HG02623 (cell line): ENCODE measurements around the gene NUP93.
"Not testable (repeated sequence)": the region's sequence is repeated elsewhere in the genome, so short reads cannot be mapped to it uniquely, and the experiment has no call there.

Experiments
- ATAC-seq: cut with Tn5 transposase; IDR thresholded peaks from one replicate; pipeline ENCODE4 v1.9.1; 2021; ENCODE audit warnings: moderate library complexity; ENCODE audit not compliant: unreplicated experiment

NUP93 gene

GRCh38 chr16:56810954-56811353 is 81.0 kb downstream of the NUP93 start:
- no peak for ATAC-seq

GRCh38 chr16:56811602-56812001 is 81.7 kb downstream of the NUP93 start:
- ATAC-seq, result not testable (repeated sequence)

DNA sequence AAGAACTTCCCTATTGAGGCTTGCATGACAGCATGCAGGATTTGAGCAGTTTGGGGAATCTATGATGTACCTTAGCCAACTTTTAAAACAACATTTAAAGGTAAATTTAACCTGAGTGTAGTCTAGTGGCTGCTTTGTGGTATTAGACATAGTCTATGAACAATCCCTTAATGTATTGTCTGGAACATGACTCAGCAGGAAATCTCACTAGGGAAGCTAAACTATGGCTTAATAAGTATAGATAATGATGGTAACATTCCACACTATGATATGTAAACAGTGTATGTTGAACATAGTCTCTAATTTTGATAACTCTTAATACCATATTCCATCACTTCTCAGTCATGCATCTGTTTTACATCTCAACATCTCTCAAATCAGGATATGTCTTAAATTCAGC is 83.0 kb downstream of the NUP93 start:
- ATAC-seq, result no peak

DNA sequence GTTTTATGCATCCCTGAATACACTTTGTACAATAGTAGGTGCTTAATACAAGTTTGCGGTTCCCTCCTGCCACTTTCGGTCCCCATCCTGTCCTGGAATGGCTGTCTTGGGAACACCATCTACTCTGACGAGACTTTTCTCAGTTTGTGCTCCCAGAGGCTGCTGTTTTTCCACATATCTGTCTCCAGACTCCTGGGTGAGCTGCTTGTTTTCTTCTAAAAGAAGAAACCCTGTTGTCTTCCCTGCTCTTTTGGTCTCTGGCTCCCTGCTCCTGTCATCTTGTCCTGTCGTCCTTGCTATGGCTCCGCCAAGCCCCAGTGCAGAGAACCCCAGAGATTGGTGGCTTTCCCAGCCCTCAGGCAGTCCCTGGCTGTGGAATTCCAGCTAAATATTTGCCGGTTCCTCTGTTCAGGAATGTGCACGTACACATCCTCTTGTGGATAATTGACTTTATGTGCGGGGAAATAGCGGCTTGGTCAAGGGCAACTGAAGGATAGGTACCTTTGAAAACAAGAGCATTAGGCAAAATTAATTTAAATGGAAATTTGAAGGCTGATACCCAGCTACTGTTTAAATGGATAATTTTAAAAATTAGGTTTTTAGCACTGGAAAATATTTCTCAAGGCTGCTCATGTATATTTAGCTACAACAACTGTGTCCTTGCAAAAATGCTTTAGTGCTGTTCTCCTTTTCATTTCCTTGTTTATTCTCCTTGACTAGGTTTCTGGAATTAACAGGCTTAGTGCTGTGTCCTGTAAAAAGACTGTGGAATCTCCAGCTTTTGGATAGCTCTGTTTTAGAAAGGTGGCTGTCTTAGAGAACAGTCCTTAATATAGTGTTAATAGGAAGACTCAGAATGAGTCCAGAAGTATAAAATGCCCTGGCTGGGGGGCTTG is 84.9 kb downstream of the NUP93 start:
- ATAC-seq, result no peak

GRCh38 chr16:56815721-56816120 is 85.8 kb downstream of the NUP93 start:
- ATAC-seq, result no peak

DNA sequence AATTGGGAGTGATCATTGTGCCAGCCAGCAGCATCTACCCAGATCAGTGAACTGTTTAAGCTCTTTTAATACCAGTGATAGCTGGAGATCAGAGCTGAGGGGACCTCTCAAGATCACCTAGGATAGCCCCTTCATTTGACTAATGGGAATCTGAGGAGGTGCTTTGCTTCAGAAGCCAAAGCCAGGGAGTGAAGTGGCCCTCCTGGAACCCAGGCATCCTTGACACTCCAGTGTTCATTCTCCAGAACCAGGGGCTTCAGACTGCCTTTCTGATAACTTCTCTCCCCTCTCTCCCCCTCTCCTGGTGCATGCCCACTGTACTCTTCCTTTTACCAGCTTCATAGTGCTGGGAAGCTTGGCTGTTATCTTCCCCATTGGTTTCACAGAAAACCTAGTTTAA is 87.1 kb downstream of the NUP93 start:
- ATAC-seq, result no peak

GRCh38 chr16:56817938-56818337 is 88.0 kb downstream of the NUP93 start:
- ATAC-seq, result no peak

GRCh38 chr16:56823081-56823733 is 93.3 kb downstream of the NUP93 start:
- no peak for ATAC-seq

DNA sequence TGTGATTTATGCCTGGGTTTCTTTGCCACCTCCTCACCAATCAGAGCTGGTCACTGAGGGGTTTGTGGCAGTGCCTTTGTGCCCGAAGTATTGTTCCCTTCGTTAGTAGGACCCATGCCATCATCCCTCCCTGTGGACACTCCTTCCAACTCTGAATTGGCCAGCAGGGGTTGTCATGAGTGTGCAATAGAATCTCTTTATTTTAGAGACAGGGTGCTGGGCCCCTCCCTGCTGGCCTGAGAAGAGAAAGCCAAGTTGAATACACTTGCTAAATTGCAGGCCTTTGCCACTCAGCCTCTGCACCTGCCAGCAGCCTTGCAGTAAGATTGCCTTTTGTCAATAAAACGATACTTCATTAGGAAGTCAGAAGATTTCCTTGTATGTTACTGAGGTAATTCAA is 94.4 kb downstream of the NUP93 start:
- ATAC-seq, result no peak

- no peak for ATAC-seq
Observed at GRCh38 chr16:56824804-56825203, 94.9 kb downstream of the NUP93 start.

DNA sequence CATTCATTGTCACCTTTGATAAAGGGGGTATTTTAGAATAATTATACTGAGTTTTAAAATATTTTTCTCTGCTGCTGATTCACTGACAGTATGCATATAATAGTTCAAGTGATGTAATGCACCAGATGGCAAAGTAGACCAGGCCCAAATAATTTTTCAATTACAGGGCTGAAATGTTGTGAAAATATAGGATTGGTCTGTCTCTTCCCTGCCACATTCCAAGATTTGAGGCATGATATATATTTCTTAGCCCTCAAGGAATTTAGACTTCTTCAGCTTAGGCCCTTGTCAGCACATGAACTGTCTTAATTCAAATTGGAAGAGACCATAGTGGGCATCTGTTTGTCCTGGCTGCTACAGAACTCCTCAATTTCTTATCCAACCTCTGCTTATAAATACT is 95.9 kb downstream of the NUP93 start:
- no peak for ATAC-seq

DNA sequence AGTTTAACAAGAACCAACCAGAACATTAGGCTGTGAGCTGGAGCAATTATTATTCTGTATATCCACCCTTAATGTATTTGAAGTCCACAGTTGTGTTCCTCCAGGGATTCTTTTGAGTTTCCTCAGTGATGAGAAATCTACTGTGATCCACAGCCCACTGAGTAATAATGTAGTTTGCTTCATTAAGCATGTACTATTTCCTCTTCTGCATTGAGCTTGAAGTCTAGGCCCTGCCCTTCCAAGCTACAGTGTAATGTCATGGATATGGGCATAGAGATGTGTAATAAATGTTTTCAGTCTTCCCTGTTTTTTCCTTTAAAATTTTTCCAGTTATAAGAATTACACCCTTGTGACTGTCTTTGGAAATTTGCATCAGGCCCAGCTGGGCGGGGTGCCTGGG is 98.7 kb downstream of the NUP93 start:
- ATAC-seq, result no peak

- no peak for ATAC-seq
Observed at GRCh38 chr16:56830669-56831068, 100.7 kb downstream of the NUP93 start.

DNA sequence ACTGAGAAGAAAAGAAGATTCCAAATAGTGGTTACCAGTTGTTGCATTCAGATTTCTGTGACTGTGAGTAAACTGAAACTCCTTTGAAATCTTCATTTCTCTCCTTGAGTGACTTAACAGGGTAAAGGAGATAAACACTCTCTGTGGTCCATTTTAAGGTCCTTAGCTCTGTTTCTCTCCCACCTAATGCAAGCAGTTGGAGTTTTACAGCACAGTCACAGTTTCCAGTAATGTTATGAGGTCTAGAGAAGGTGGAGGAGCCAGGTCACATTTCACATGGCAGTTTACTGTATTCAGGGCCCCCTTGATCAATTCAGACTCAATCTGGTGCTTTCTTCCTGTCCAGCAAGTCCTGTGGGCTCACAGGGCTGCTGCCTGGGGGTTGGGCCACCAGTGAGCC is 102.8 kb downstream of the NUP93 start:
- ATAC-seq, result no peak

DNA sequence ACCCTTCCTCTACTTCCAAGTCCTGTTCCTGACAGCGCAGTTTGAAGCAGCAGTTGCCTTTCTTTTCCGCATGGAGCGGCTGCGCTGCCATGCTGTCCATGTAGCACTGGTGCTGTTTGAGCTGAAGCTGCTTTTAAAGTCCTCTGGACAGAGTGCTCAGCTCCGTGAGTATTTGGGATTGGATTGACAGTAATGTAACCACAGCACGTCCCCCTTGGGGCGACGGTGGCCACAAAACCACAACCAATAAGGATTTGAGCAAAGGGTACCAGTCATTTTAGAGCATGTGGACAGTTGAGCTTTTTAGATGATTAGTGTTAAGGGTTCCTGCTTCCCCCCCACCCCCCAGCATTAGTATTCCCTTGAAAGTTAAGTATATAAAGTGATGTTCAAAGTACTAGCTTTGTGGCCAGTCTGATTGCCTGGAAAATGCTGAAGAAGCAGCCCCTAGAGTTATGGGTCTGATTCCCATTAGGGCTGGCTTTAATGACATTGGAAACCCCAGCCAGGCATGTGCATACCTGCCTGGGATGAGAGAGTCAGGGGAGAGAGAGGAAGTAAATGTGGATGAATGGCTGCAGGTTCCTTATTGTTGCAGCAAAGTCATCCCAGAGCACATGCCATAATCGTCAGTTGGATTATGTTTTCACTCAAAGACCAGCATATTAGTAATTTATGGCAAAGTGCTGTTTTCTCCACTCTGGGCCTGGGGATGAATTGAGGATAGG is 103.5 kb downstream of the NUP93 start:
- no peak for ATAC-seq

DNA sequence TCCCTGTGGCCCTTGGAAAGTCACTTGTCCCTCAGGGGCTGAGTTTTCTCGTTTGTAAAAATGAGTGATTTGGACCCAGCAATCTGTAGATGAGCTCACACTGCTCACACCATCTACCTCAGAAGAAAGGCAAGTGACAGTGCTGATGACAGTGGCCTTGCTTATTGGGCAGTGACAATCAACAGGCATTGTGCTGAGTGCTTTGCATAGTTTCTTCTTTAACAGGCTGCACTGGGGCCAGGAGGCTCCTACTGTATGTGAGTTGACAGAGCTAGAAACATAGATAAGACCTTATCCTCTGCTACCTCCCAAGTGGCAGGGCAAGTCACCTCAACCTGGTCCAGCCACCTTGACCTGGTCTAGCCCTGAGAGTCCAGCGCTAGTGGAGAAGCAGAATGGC is 105.4 kb downstream of the NUP93 start:
- no peak for ATAC-seq

DNA sequence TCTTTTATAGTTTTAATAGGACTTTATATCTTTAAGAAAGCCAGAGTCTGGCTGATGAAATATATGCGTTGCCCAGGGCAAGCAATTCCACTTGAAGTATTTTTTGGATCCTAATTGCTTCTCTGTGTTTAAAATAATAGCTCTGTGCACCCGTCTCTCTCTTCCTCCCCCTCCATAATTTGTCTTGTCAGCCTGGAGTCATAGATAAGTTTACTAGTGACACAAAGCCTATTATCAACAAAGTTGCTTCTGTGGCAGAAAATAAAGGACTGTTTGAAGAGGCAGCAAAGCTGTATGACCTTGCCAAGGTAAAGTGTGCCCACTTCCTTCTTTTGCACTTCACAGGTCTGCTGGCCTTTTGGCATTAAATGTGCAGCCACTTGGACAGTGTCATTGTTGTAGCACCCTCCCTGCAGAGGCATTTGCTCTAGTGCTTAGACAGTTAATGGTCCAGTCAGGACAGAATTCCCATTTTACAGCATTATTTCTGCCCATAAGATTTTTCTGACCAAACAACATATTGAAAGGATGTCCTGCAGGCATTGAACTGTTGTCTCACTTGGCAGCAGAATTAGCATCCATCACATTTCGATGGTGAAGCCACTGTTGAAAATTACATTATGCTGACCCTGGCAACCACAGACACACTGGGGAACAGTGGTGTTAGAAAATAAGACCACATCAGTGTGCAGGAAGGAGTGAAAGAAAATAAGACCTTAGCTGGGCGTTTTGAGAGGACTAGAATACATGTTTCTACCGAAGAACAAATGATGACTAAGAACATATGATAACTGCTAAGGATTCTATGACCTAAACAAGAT is 106.7 kb downstream of the NUP93 start:
- ATAC-seq, result no peak

DNA sequence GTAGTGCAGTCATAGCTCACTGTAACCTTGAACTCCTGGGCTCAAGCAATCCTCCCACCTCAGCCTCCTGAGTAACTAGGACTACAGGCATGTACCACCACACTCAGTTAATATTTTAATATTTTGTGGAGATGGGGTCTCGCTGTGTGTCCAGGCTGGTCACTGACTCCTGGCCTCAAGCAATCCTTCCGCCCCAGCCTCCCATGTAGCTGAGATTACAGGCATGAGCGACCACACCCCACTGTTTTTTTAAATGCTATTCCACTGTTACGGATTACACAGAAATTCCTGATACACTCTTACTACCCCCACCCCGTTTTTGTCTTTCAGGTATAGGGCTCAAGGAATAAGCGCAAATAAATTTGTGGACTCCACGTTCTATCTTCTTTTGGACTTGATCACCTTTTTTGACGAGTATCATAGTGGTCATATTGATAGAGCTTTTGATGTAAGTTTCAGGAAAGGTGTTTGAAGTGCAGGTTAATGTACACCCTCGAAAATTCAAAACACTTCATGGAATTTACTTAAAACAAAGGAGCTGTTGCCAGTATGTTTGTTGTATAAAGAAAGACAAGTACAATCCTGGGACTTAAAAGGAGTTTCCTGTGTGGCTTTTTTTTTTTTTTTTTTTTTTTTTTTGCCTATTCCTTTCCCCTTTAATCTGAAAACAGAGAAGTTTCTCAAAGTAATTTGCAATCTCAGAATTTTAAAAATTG is 108.9 kb downstream of the NUP93 start:
- ATAC-seq, result no peak

DNA sequence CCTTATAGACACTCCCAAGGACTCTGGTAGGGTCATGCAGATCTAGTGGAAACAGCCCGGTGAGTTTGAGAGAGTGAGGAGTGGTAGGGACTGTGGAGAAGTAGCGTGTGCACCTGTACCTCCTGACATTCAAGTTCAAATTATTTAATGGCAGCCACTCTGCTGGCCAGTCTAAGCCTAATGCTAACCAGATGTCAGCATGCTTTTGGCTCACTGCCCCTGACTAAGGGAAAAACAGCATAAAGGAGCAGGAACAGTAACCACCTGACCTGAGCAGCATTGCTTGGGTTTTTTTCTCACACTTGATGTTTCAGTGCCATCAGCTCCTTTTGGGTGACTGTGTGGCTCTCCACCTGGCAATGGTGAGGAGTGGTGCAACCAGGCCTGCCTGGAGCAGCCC is 111.3 kb downstream of the NUP93 start:
- ATAC-seq, result no peak

GRCh38 chr16:56841659-56842058 is 111.7 kb downstream of the NUP93 start:
- ATAC-seq, result no peak
